Progenitor cell of endocrine pancreas (in vitro differentiated cells): ENCODE measurements around the gene PAH. TPM values are rescaled to one million over a fixed set of nuclear protein-coding genes. Genes with fewer than 3 reads are reported as not detected.

ENCODE experiments used
- DNase-seq: peaks from one replicate; pipeline ENCODE4 v3.0.0; 2021; ENCODE audit warnings: low spot score; ENCODE audit not compliant: unreplicated experiment
- H3K27ac Mint-ChIP-seq: 2 replicates; pipeline ENCODE4 v1.8.0; 2021; ENCODE audit warnings: mild to moderate bottlenecking, moderate library complexity, mixed read lengths
- H3K27me3 Mint-ChIP-seq: 2 replicates; pipeline ENCODE4 v1.8.0; 2021; ENCODE audit warnings: mixed read lengths
- H3K36me3 Mint-ChIP-seq: 2 replicates; pipeline ENCODE4 v1.8.0; 2022; ENCODE audit warnings: mixed read lengths; ENCODE audit not compliant: insufficient read depth
- H3K4me1 Mint-ChIP-seq: 2 replicates; pipeline ENCODE4 v1.8.0; 2021; ENCODE audit warnings: low read depth, mixed read lengths
- H3K4me3 Mint-ChIP-seq: 2 replicates; pipeline ENCODE4 v1.8.0; 2021; ENCODE audit warnings: low read depth, mild to moderate bottlenecking, moderate library complexity, mixed read lengths
- H3K9me3 Mint-ChIP-seq: 2 replicates; pipeline ENCODE4 v1.8.0; 2021; ENCODE audit warnings: low read depth, mixed read lengths
- total RNA-seq: library from RNA; stranded (reverse); gene quantifications from 2 replicates; pipeline ENCODE4 v1.2.1, GENCODE V29; 2021
- TF ChIP-seq, protein P1 (sequence below): fragments of 200-600 bp; sonication (generic); IDR thresholded peaks from one replicate; pipeline ENCODE4 v1.5.0; 2021; ENCODE audit warnings: antibody characterized with exemption, mild to moderate bottlenecking; ENCODE audit not compliant: unreplicated experiment

Gene PAH
- total RNA-seq, 1 donor from 2014 or later, result 15.8 TPM

DNA sequence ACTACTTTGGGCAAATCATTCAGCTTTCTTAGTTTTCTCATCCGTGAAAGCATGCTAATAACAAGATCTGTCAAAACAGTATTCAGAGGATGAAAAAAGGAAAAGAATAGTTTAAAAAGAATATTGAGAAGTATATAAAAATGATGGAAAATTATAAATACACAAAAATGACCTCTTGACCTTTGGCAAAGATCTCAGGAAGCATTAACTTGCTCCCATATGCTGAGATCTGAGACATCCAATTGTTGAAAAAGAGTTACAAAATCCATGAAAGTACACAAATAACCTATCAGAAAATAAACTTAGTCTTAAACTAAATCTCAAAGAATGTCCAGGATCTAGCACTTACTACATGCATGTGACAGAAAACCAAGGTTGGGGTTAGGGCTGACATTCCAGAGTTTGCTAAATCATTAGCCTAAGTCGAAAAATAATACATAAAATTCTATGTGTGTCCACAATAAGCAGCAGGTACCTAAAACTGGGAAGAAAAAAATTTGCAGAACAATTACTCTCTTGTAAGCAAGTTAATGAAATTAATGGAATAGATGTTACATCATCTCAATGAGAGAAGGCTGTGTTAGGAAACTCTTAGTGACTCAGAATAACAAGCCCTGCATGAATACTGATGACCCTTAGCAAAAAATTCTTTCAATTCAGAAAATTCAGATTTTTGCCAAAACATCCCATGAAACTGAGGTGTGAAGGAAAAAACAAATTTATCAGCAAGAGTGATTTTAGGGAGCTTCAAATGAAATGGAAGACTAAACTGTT is 3.4 kb downstream of the PAH start:
- H3K27ac Mint-ChIP-seq, result no peak overlapping the region
- H3K27me3 Mint-ChIP-seq, result peaks cover 18% of the 10 kb centered on the region
- no peak for DNase-seq
- no peaks in the 10 kb centered on the region for H3K36me3 Mint-ChIP-seq
- TF ChIP-seq, protein P1, sequence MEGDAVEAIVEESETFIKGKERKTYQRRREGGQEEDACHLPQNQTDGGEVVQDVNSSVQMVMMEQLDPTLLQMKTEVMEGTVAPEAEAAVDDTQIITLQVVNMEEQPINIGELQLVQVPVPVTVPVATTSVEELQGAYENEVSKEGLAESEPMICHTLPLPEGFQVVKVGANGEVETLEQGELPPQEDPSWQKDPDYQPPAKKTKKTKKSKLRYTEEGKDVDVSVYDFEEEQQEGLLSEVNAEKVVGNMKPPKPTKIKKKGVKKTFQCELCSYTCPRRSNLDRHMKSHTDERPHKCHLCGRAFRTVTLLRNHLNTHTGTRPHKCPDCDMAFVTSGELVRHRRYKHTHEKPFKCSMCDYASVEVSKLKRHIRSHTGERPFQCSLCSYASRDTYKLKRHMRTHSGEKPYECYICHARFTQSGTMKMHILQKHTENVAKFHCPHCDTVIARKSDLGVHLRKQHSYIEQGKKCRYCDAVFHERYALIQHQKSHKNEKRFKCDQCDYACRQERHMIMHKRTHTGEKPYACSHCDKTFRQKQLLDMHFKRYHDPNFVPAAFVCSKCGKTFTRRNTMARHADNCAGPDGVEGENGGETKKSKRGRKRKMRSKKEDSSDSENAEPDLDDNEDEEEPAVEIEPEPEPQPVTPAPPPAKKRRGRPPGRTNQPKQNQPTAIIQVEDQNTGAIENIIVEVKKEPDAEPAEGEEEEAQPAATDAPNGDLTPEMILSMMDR, result no peak
- H3K9me3 Mint-ChIP-seq, result no peaks in the 10 kb centered on the region
- no peak overlapping the region for H3K4me3 Mint-ChIP-seq
- H3K4me1 Mint-ChIP-seq, result peaks cover 10% of the 10 kb centered on the region

DNA sequence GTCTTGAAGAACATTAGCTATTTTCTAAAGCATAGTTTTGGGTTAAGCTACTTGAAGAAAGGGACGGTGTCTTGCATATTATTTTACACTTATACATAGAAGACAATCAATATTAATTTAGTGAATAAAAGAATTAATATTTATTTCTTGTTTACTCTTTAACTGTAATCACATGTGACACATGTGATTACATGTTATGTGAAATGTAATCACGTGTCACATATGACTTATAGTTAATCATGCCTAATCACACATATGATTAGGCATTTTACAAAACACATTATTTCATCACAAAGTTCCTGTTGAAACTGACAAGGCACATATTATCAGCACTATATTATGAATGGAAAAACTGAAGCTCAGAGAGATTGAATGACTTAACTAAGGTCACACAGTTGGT is 4.8 kb downstream of the PAH start:
- no peaks in the 10 kb centered on the region for H3K9me3 Mint-ChIP-seq
- no peak for DNase-seq
- TF ChIP-seq, protein P1, result no peak
- no peaks in the 10 kb centered on the region for H3K36me3 Mint-ChIP-seq
- no peak overlapping the region for H3K4me3 Mint-ChIP-seq
- peaks cover 2% of the 10 kb centered on the region for H3K4me1 Mint-ChIP-seq
- H3K27me3 Mint-ChIP-seq, result peaks cover 18% of the 10 kb centered on the region
- no peak overlapping the region for H3K27ac Mint-ChIP-seq

DNA sequence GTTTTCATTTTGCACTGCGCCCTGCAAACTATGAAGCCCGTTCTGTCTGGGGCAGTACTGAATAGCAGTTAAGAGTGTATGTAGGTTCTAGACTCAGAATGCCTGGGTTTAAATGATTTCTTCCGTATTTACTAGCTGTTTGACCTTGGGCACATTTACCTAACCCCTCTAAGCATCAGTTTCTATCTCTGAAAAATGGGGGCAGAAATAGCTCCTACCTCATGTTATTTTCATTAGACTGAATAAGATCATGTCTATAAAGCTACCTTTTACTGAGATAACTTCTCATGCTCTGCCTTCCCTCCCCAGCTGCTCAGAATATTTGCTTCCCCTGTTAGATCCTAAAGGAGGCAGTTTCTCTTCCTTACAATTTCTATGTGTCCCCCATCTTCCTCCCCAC is 5.7 kb downstream of the PAH start:
- TF ChIP-seq, protein P1, result no peak
- H3K36me3 Mint-ChIP-seq, result no peaks in the 10 kb centered on the region
- H3K27ac Mint-ChIP-seq, result peak overlapping the region; percentile 9
- no peaks in the 10 kb centered on the region for H3K4me1 Mint-ChIP-seq
- peaks cover 15% of the 10 kb centered on the region for H3K27me3 Mint-ChIP-seq
- DNase-seq, result no peak
- no peak overlapping the region for H3K4me3 Mint-ChIP-seq
- H3K9me3 Mint-ChIP-seq, result no peaks in the 10 kb centered on the region

DNA sequence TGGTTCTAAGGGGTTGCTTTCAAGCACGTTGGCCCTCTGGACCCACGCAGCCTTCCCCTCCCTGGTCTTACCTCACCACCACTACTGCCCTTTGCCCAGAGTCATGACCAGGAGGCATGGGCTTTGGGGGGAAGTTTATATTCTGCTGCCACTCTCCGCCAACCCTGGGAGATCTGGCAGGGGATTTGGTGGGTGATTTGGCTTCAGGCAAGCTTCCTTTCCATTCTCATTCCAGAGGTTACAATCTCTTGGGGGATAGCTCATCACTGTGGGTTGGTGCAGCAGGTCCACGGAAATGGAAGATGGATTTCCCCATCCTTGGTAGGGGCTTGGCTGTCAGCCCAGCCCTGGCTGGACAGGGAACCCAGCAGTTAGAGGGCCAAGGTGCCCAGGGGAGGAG is 6.3 kb downstream of the PAH start:
- no peaks in the 10 kb centered on the region for H3K9me3 Mint-ChIP-seq
- no peak overlapping the region for H3K4me3 Mint-ChIP-seq
- no peak overlapping the region for H3K27ac Mint-ChIP-seq
- peaks cover 13% of the 10 kb centered on the region for H3K27me3 Mint-ChIP-seq
- no peaks in the 10 kb centered on the region for H3K36me3 Mint-ChIP-seq
- DNase-seq, result no peak
- TF ChIP-seq, protein P1, result no peak
- H3K4me1 Mint-ChIP-seq, result no peaks in the 10 kb centered on the region

DNA sequence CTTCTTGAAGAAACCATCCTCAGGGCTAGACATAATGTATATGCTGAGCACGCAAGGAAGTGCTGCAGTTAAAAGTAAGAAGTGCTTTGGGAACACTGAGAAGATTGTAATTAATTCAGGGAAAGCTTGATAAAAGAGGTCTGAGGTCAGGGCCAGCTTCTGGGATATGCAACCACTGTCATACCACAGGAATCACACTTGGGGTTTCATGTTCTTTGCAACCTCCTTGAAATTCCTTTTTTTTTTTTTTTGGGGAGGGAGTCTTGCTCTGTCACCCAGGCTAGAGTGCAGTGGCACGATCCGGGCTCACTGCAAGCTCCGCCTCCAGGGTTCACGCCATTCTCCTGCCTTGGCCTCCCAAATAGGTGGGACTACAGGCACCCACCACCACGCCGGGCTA is 6.9 kb downstream of the PAH start:
- no peak for DNase-seq
- no peak overlapping the region for H3K27ac Mint-ChIP-seq
- peaks cover 13% of the 10 kb centered on the region for H3K27me3 Mint-ChIP-seq
- TF ChIP-seq, protein P1, result no peak
- H3K9me3 Mint-ChIP-seq, result no peaks in the 10 kb centered on the region
- H3K36me3 Mint-ChIP-seq, result no peaks in the 10 kb centered on the region
- H3K4me3 Mint-ChIP-seq, result no peak overlapping the region
- no peaks in the 10 kb centered on the region for H3K4me1 Mint-ChIP-seq
